Activated CD8-positive, alpha-beta memory T cell treated with anti-CD3 and anti-CD28 coated beads, Interleukin-2, amount 10 ng/mL, durations not matched to agents 7 days and 5 days (primary cell): ENCODE data around the gene ASCC3. TPM values are rescaled to one million over a fixed set of nuclear protein-coding genes. Genes with fewer than 3 reads are reported as not detected.

ENCODE experiments used
- ATAC-seq: fragments of 150-1000 bp; cut with Tn5 transposase; one replicate; pipeline ENCODE4 v1.10.0; 2021; ENCODE audit warnings: moderate library complexity
- CTCF ChIA-PET: fragments of 350-600 bp; sonication (Branson Sonifier 250); formaldehyde crosslinking; loops from one replicate; lab custom pipeline; 2021; ENCODE audit warnings: antibody characterized with exemption; lab: Charles Lee
- DNase-seq: peaks from one replicate; pipeline ENCODE4 v3.0.0-alpha.2; 2020
- H3K27ac Mint-ChIP-seq: one replicate; pipeline ENCODE4 v1.8.0; 2021; ENCODE audit warnings: mild to moderate bottlenecking, mixed read lengths
- H3K27me3 Mint-ChIP-seq: one replicate; pipeline ENCODE4 v1.8.0; 2021; ENCODE audit warnings: mixed read lengths
- H3K36me3 Mint-ChIP-seq: one replicate; pipeline ENCODE4 v1.8.0; 2021; ENCODE audit warnings: mild to moderate bottlenecking, mixed read lengths
- H3K4me1 Mint-ChIP-seq: one replicate; pipeline ENCODE4 v1.8.0; 2021; ENCODE audit warnings: mixed read lengths
- H3K4me3 Mint-ChIP-seq: one replicate; pipeline ENCODE4 v1.8.0; 2021; ENCODE audit warnings: mild to moderate bottlenecking, moderate library complexity, mixed read lengths
- H3K9me3 Mint-ChIP-seq: one replicate; pipeline ENCODE4 v1.8.0; 2022; ENCODE audit warnings: low read depth, mixed read lengths
- total RNA-seq, 2 experiments: library from RNA; stranded (reverse); gene quantifications; one replicate each; pipeline ENCODE4 v1.2.3, GENCODE V29; 2021

ASCC3 gene
- total RNA-seq, 2 experiments from 2014 or later: 63.1 to 64.8 TPM

- CTCF ChIA-PET: no interaction called here
- H3K4me1 Mint-ChIP-seq: no peaks in the 10 kb centered on the region
- H3K27me3 Mint-ChIP-seq: no peaks in the 10 kb centered on the region
- no peak for DNase-seq
- H3K27ac Mint-ChIP-seq: no peak overlapping the region
- no peak overlapping the region for H3K4me3 Mint-ChIP-seq
- H3K36me3 Mint-ChIP-seq: peaks cover 17% of the 10 kb centered on the region
- ATAC-seq: no peak
- no peaks in the 10 kb centered on the region for H3K9me3 Mint-ChIP-seq
Observed at GRCh38 chr6:100630536-100630935, 250.6 kb downstream of the ASCC3 start.

DNA sequence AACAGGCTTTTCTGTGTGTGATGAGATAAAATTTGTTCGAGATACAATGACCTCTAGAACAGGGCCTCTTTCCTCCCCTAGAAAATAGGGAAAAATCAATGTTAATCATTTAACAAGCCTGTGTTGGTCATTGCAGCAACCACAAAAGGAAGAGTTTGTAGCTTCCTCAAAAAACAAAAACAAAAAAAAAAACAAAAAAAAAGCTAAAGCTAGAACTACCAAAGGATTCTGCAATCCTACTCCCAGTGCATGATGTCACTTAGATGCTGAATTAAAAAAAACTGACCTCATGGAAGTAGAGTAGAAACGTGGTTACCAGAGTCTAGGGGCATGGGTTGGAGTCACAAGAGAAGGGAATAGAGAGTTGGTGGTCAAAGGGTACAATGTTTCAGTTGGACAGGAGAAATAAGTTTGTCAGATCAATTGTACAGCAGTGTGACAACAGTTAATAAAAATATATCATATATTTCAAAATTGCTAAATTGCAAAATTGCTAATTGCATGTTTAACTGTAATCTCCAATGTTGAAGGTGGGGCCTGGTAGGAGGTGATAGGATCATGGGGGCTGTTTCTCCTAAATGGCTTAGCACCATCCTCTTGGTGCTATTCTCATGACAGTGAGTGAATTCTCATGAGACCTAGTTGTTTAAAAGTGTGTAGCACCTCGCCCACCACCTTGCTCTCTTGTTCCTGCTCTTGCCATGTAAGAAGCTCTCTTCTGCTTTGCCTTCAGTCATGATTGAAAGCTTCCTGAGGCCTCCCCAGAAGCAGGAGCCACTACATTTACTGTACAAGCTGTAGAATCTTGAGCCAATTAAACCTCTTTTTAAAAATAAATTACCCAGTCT, 253.0 kb downstream of the ASCC3 start:
- CTCF ChIA-PET: no interaction called here
- peak overlapping the region; percentile 29 for H3K27ac Mint-ChIP-seq
- H3K4me1 Mint-ChIP-seq: no peaks in the 10 kb centered on the region
- no peak overlapping the region for H3K4me3 Mint-ChIP-seq
- DNase-seq (no peak), ATAC-seq (no peak)
- no peaks in the 10 kb centered on the region for H3K27me3 Mint-ChIP-seq
- peaks cover 22% of the 10 kb centered on the region for H3K36me3 Mint-ChIP-seq
- H3K9me3 Mint-ChIP-seq: no peaks in the 10 kb centered on the region

DNA sequence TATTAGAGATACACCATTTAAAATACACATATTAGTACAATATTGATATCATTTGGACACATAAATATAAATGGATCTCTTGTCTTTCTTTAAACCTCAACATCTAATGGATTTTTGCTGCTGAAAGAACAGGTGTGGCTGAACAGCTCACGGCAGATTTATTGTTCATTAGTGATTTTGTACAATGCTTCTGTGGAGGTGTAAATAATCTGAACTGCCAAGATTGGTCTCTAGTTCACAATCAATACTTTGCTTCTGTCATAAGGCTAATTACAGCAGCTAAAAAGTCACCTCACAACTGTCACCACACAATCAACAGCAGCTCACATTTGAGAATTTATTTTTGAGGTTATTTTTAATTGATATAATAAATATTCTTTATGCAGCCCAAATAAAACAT, 254.4 kb downstream of the ASCC3 start:
- no peak overlapping the region for H3K27ac Mint-ChIP-seq
- no peaks in the 10 kb centered on the region for H3K27me3 Mint-ChIP-seq
- ATAC-seq (no peak), DNase-seq (no peak)
- CTCF ChIA-PET: no interaction called here
- H3K4me1 Mint-ChIP-seq: no peaks in the 10 kb centered on the region
- peaks cover 3% of the 10 kb centered on the region for H3K9me3 Mint-ChIP-seq
- peaks cover 26% of the 10 kb centered on the region for H3K36me3 Mint-ChIP-seq
- no peak overlapping the region for H3K4me3 Mint-ChIP-seq

DNA sequence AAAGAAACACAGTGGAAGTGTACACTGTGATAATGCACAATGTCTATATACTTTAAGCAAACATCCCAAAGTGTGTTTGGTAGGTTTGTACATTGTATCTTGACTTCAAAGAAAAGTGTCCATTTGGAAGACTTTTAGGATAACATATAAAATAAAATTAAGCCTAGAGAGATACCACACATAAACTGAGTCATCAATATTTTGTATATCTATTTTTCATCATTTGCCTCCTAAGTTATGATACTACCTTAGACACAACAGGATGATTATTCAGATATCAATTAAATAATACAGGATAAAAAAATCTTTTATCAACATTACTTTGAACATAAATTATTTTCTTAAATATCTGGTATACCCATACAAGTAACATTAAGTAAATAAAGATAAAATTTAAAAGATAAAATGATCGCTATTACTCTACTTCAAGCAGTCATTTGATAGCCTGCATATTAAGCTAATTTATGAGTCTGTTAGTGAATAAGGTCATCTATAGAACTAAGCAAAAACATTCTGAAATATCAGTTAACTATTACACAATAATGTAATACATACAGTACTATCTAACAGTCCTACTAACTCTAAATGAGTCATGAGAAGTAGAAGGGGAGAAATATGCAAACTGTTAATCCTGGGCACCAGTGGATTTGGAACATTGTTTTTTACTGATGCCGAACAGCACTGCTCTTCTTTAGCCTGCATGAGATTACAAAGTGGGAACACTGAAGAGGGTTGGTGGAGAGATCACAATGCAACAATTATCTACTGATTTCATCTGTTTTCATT, 258.0 kb downstream of the ASCC3 start:
- no peak overlapping the region for H3K4me3 Mint-ChIP-seq
- H3K27ac Mint-ChIP-seq: no peak overlapping the region
- no peak for DNase-seq
- no peaks in the 10 kb centered on the region for H3K27me3 Mint-ChIP-seq
- peaks cover 9% of the 10 kb centered on the region for H3K9me3 Mint-ChIP-seq
- CTCF ChIA-PET: no interaction called here
- no peak for ATAC-seq
- H3K36me3 Mint-ChIP-seq: peaks cover 45% of the 10 kb centered on the region
- no peaks in the 10 kb centered on the region for H3K4me1 Mint-ChIP-seq

DNA sequence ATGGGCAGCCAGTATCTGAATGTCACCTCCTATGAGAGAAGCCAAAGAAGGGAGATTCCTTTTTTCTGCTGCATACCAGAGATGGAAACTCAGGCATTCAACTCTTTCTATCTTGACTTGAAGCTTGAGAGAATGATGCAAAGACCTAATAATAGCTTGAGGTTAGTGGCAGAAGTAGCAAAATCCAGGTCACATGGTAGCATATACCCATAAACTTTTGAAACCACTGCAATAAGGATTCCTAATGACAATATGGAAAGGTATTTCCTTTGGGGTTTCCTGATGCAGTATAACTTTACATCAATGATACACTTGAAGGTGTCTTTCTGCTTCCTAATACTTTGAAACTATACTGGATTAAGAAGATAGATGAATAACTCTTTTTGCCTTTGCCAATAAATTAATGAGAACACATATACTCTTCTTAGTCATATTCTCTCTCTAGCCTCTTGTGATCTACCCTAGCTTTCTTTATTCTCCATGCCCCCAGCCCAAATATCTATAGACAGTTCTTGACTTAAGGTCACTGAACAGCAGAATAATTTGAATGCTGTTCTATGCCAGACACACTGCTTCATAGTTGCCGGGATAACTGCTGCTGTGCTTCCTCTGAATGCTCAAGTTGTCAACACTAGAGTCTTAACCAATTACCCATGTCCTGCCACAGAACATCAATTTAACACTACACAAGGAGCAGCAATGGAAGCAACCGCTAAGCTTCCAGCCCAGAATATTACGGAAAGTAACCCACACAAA, 260.9 kb downstream of the ASCC3 start:
- CTCF ChIA-PET: no interaction called here
- H3K27ac Mint-ChIP-seq: no peak overlapping the region
- H3K4me1 Mint-ChIP-seq: no peaks in the 10 kb centered on the region
- DNase-seq: no peak
- ATAC-seq: no peak
- H3K36me3 Mint-ChIP-seq: peaks cover 51% of the 10 kb centered on the region
- no peaks in the 10 kb centered on the region for H3K27me3 Mint-ChIP-seq
- H3K9me3 Mint-ChIP-seq: peaks cover 9% of the 10 kb centered on the region
- H3K4me3 Mint-ChIP-seq: no peak overlapping the region

GRCh38 chr6:100618351-100618671, 262.8 kb downstream of the ASCC3 start:
- H3K36me3 Mint-ChIP-seq: peaks cover 47% of the 10 kb centered on the region
- no peaks in the 10 kb centered on the region for H3K4me1 Mint-ChIP-seq
- CTCF ChIA-PET: no interaction called here
- H3K4me3 Mint-ChIP-seq: no peak overlapping the region
- ATAC-seq (no peak), DNase-seq (no peak)
- peaks cover 9% of the 10 kb centered on the region for H3K9me3 Mint-ChIP-seq
- H3K27ac Mint-ChIP-seq: no peak overlapping the region
- H3K27me3 Mint-ChIP-seq: no peaks in the 10 kb centered on the region

DNA sequence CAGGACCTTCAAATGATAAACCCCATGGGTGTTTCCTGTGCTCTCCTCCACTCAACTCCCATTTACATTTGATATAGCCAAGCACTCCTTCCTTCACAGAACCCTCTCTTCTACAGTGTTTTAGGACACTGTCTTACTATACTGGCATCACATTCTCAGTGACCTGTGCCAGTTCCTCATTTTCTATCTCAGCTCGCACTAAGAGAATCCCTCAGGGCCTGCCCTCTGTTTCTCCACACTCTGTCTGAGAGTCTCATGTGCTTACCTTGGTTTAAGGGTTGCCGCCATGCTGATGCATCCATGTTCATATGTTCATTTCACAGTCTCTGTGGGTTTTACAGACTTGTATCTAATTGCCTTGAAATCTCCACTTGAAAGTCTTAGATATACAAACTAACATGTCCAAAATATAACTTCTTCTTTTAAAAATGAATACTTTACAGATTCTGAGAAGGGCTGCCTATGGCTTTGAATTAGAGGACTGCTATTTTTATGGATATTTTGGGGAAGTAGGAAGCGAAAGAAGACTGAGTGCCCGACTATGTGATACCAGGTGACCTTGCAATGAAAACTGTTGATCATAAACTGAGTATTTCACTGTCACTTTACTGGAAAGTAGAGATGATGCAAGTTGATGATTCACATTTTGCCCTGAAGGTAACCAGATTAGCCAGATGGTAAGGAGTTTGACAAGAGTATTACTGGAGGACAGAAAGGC, 263.3 kb downstream of the ASCC3 start:
- no peak for DNase-seq
- H3K4me1 Mint-ChIP-seq: no peaks in the 10 kb centered on the region
- no peak overlapping the region for H3K4me3 Mint-ChIP-seq
- H3K36me3 Mint-ChIP-seq: peaks cover 46% of the 10 kb centered on the region
- H3K27me3 Mint-ChIP-seq: no peaks in the 10 kb centered on the region
- ATAC-seq: no peak
- H3K9me3 Mint-ChIP-seq: peaks cover 9% of the 10 kb centered on the region
- H3K27ac Mint-ChIP-seq: no peak overlapping the region
- CTCF ChIA-PET: no interaction called here

DNA sequence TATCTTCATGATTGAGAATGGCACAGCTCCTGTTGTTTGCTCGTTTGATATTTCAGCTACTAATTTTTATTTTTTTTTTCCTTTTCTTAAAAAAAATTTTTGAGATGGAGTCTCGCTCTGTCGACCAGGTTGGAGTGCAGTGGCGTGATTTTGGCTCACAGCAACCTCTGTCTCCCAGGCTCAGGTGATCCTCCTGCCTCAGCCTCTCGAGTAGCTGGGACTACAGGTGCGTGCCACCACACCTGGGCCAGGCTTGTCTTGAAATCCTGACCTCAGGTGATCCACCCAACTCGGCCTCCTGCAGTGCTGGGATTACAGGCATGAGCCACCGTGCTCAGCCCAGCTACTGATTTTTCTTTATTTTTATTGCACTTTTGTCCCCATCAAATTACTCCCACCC, 266.2 kb downstream of the ASCC3 start:
- Mint-ChIP-seq H3K27me3 (no peaks in the 10 kb centered on the region), H3K4me1 (no peaks in the 10 kb centered on the region), H3K27ac (no peak overlapping the region), H3K4me3 (no peak overlapping the region), H3K9me3 (no peaks in the 10 kb centered on the region), H3K36me3 (peaks cover 27% of the 10 kb centered on the region)
- CTCF ChIA-PET: no interaction called here
- no peak for ATAC-seq
- DNase-seq: no peak

- H3K27ac Mint-ChIP-seq: no peak overlapping the region
- no peak for ATAC-seq
- H3K36me3 Mint-ChIP-seq: peaks cover 22% of the 10 kb centered on the region
- H3K27me3 Mint-ChIP-seq: no peaks in the 10 kb centered on the region
- H3K9me3 Mint-ChIP-seq: no peaks in the 10 kb centered on the region
- no peak overlapping the region for H3K4me3 Mint-ChIP-seq
- CTCF ChIA-PET: no interaction called here
- DNase-seq: no peak
- H3K4me1 Mint-ChIP-seq: no peaks in the 10 kb centered on the region
Observed at GRCh38 chr6:100614386-100614785, 266.7 kb downstream of the ASCC3 start.

- no peak for ATAC-seq
Observed at GRCh38 chr6:100613656-100614055, 267.5 kb downstream of the ASCC3 start.

GRCh38 chr6:100612094-100612493, 269.0 kb downstream of the ASCC3 start:
- H3K9me3 Mint-ChIP-seq: no peaks in the 10 kb centered on the region
- H3K4me1 Mint-ChIP-seq: no peaks in the 10 kb centered on the region
- no peaks in the 10 kb centered on the region for H3K27me3 Mint-ChIP-seq
- ATAC-seq (no peak), DNase-seq (no peak)
- CTCF ChIA-PET: no interaction called here
- H3K4me3 Mint-ChIP-seq: no peak overlapping the region
- H3K36me3 Mint-ChIP-seq: peaks cover 8% of the 10 kb centered on the region
- no peak overlapping the region for H3K27ac Mint-ChIP-seq

More at GRCh38 chr6:100613656-100614055, 267.5 kb downstream of the ASCC3 start:
- Mint-ChIP-seq H3K4me3 (no peak overlapping the region), H3K4me1 (no peaks in the 10 kb centered on the region), H3K27me3 (no peaks in the 10 kb centered on the region), H3K9me3 (no peaks in the 10 kb centered on the region), H3K36me3 (peaks cover 19% of the 10 kb centered on the region), H3K27ac (no peak overlapping the region)
- no peak for DNase-seq
- CTCF ChIA-PET: no interaction called here

- Mint-ChIP-seq H3K36me3 (peaks cover 47% of the 10 kb centered on the region), H3K27ac (no peak overlapping the region), H3K9me3 (no peaks in the 10 kb centered on the region), H3K4me3 (no peak overlapping the region), H3K27me3 (no peaks in the 10 kb centered on the region), H3K4me1 (peaks cover 1% of the 10 kb centered on the region)
- CTCF ChIA-PET: no interaction called here
- no peak for ATAC-seq
- DNase-seq: no peak
Observed at GRCh38 chr6:100599088-100599770, 281.9 kb downstream of the ASCC3 start.

- CTCF ChIA-PET: no interaction called here
- DNase-seq: no peak
- no peak overlapping the region for H3K27ac Mint-ChIP-seq
- H3K27me3 Mint-ChIP-seq: no peaks in the 10 kb centered on the region
- H3K4me1 Mint-ChIP-seq: peaks cover 4% of the 10 kb centered on the region
- no peak for ATAC-seq
- H3K36me3 Mint-ChIP-seq: peaks cover 30% of the 10 kb centered on the region
- H3K9me3 Mint-ChIP-seq: no peaks in the 10 kb centered on the region
- H3K4me3 Mint-ChIP-seq: no peak overlapping the region
Observed at GRCh38 chr6:100595456-100595855, 285.7 kb downstream of the ASCC3 start.
